Keratinocyte (primary cell): ENCODE data around the gene PPFIA1. TPM values are rescaled to one million over a fixed set of nuclear protein-coding genes. Genes with fewer than 3 reads are reported as not detected.

Experiments used
- DNase-seq: peaks from one replicate; pipeline ENCODE4 v3.0.0-alpha.2; 2011; ENCODE audit warnings: low read depth, missing footprints, low spot score
- FAIRE-seq: peaks from 2 replicates; lab custom pipeline; 2011; peaks lifted over from hg19 to GRCh38; lab: Jason Lieb, UNC
- H2AFZ ChIP-seq: 2 replicates; pipeline ENCODE4 v1.6.0; 2012; ENCODE audit warnings: low read length, control low read depth, inconsistent platforms; ENCODE audit not compliant: control insufficient read depth
- H3K27ac ChIP-seq: 2 replicates; pipeline ENCODE4 v1.5.1; 2011; ENCODE audit warnings: low read length; ENCODE audit not compliant: control insufficient read depth, insufficient read depth
- H3K27me3 ChIP-seq: 3 replicates; pipeline ENCODE4 v1.6.0; 2011; ENCODE audit warnings: low read length; ENCODE audit not compliant: control insufficient read depth, insufficient read depth; ENCODE audit errors: extremely low read depth
- H3K36me3 ChIP-seq, 2 experiments: 2 replicates in 1 of 2; 3 replicates in 1 of 2; pipeline ENCODE4 v1.5.1; 2011; ENCODE audit warnings: low read length in 2 of 2, mild to moderate bottlenecking in 1 of 2; ENCODE audit not compliant: control insufficient read depth in 2 of 2, insufficient read depth in 2 of 2; ENCODE audit errors: extremely low read depth in 1 of 2
- H3K4me1 ChIP-seq: 3 replicates; pipeline ENCODE4 v1.5.1; 2011; ENCODE audit warnings: low read length; ENCODE audit not compliant: control insufficient read depth, insufficient read depth; ENCODE audit errors: extremely low read depth
- H3K4me2 ChIP-seq: 3 replicates; pipeline ENCODE4 v1.6.0; 2011; ENCODE audit warnings: low read depth, low read length; ENCODE audit not compliant: control insufficient read depth, insufficient read depth; ENCODE audit errors: extremely low read depth
- H3K4me3 ChIP-seq, 3 experiments: fragments of 200-600 bp in 1 of 3; sonication (generic) in 1 of 3; 2 replicates in 2 of 3; 3 replicates in 1 of 3; pipeline ENCODE4 v1.5.1; 2011 to 2016; ENCODE audit warnings: low read length in 3 of 3, mild to moderate bottlenecking in 3 of 3, control low read depth in 2 of 3, inconsistent platforms in 1 of 3, low read depth in 1 of 3, mixed read lengths in 1 of 3, mixed run types in 1 of 3, moderate library complexity in 1 of 3; ENCODE audit not compliant: control insufficient read depth in 2 of 3, insufficient read depth in 2 of 3; ENCODE audit errors: extremely low read depth in 1 of 3
- H3K79me2 ChIP-seq: 2 replicates; pipeline ENCODE4 v1.6.0; 2012; ENCODE audit warnings: low read length; ENCODE audit not compliant: control insufficient read depth, insufficient read depth
- H3K9ac ChIP-seq: 3 replicates; pipeline ENCODE4 v1.6.0; 2011; ENCODE audit warnings: low read length; ENCODE audit not compliant: control insufficient read depth, insufficient read depth; ENCODE audit errors: extremely low read depth
- H3K9me1 ChIP-seq: 3 replicates; pipeline ENCODE4 v1.6.0; 2011; ENCODE audit warnings: low read length; ENCODE audit not compliant: control insufficient read depth, insufficient read depth; ENCODE audit errors: extremely low read depth
- H3K9me3 ChIP-seq: 2 replicates; pipeline ENCODE4 v1.5.1; 2012; ENCODE audit warnings: low read depth, low read length; ENCODE audit not compliant: control insufficient read depth
- H4K20me1 ChIP-seq: 3 replicates; pipeline ENCODE4 v1.6.0; 2011; ENCODE audit warnings: low read length; ENCODE audit not compliant: control insufficient read depth, insufficient read depth; ENCODE audit errors: extremely low read depth
- EZH2 ChIP-seq: IDR thresholded peaks from one replicate; pipeline ENCODE4 v1.6.1; 2012; ENCODE audit warnings: inconsistent platforms, mild to moderate bottlenecking, low read length, moderate library complexity
- dilution Hi-C: fragments of 300-500 bp; cut with MboI; formaldehyde crosslinking; loops from one replicate; pipeline ENCODE4 v1.7.0; 2020; ENCODE audit warnings: low sequenced_read_pairs; ENCODE audit not compliant: extremely low pct_ligation_motif_present
- polyA plus RNA-seq, 5 experiments: library from polyadenylated mRNA; depleted of rRNA in 3 of 5; stranded (reverse) in 3 of 5; stranded (forward) in 1 of 5; unstranded in 1 of 5; fragments of >200 nt; gene quantifications; 1 replicate in 1 of 5; 2 replicates in 3 of 5; 3 replicates in 1 of 5; pipeline versions ENCODE4 v1.2.1 to v1.2.3, GENCODE V29; 2011 to 2012; ENCODE audit warnings: missing spikeins in 2 of 5, low read depth in 1 of 5, low replicate concordance in 1 of 5
- TF ChIP-seq, protein P1 (sequence below), 3 experiments: IDR thresholded peaks in 1 of 3; conservative IDR thresholded peaks in 1 of 3; optimal IDR thresholded peaks in 1 of 3; 2 replicates in 2 of 3; 3 replicates in 1 of 3; pipeline versions ENCODE3 to v1.5.1; 2011; ENCODE audit warnings: low read length in 3 of 3, mild to moderate bottlenecking in 3 of 3, moderate library complexity in 2 of 3, control low read depth in 1 of 3, inconsistent platforms in 1 of 3; ENCODE audit not compliant: insufficient read depth in 2 of 3; ENCODE audit errors: extremely low read depth in 1 of 3

The PPFIA1 gene
- polyA plus RNA-seq, 1 donor (not counting 4 experiments of a cell fraction or from before 2014, with no cell fraction given) = 27.6 TPM

DNA sequence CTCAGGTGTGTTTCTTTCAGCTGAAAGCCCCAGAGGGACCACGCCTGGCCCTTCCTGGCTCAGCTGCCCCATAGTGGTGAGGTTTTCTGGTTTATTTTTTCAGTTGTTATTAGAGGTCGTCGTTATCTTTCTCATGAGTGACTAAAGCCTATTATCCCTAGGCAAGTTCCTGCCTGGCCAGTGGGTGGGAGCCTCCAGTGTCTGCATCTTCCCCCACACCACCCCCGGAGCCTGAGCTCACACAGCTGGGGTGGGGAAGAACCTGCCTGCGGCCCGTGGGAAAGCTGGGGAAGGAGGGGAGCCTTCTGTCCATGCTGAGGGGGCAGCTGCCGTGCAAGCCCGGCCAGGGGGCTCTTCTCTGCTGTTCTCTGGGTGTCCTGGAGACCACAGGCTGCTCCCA, 24.3 kb upstream of the PPFIA1 start:
- dilution Hi-C loops = no loop called here
- Histone ChIP-seq H3K79me2 (no peaks in the 10 kb centered on the region), H3K4me1 (no peaks in the 10 kb centered on the region), H3K4me2 (no peak overlapping the region), H3K9me3 (no peaks in the 10 kb centered on the region), H3K36me3 (no peaks in the 10 kb centered on the region), H3K4me3 (no peak overlapping the region), H3K27me3 (peaks cover 2% of the 10 kb centered on the region), H4K20me1 (no peaks in the 10 kb centered on the region), H3K9me1 (no peaks in the 10 kb centered on the region), H3K9ac (no peak overlapping the region), H2AFZ (no peak overlapping the region), H3K27ac (no peak overlapping the region)
- FAIRE-seq = no peak
- no peak for DNase-seq
- TF ChIP-seq, protein P1, sequence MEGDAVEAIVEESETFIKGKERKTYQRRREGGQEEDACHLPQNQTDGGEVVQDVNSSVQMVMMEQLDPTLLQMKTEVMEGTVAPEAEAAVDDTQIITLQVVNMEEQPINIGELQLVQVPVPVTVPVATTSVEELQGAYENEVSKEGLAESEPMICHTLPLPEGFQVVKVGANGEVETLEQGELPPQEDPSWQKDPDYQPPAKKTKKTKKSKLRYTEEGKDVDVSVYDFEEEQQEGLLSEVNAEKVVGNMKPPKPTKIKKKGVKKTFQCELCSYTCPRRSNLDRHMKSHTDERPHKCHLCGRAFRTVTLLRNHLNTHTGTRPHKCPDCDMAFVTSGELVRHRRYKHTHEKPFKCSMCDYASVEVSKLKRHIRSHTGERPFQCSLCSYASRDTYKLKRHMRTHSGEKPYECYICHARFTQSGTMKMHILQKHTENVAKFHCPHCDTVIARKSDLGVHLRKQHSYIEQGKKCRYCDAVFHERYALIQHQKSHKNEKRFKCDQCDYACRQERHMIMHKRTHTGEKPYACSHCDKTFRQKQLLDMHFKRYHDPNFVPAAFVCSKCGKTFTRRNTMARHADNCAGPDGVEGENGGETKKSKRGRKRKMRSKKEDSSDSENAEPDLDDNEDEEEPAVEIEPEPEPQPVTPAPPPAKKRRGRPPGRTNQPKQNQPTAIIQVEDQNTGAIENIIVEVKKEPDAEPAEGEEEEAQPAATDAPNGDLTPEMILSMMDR (optimal IDR thresholded peaks at IDR 0.05 in 1 of 3, IDR thresholded peaks at IDR 0.05 in 1 of 3, conservative IDR thresholded peaks at IDR 0.05 in 1 of 3; ENCODE audit: extremely low read depth in 1 of 3, insufficient read depth in 2 of 3, low read length in 3 of 3) = no peak
- no peak for TF ChIP-seq EZH2

DNA sequence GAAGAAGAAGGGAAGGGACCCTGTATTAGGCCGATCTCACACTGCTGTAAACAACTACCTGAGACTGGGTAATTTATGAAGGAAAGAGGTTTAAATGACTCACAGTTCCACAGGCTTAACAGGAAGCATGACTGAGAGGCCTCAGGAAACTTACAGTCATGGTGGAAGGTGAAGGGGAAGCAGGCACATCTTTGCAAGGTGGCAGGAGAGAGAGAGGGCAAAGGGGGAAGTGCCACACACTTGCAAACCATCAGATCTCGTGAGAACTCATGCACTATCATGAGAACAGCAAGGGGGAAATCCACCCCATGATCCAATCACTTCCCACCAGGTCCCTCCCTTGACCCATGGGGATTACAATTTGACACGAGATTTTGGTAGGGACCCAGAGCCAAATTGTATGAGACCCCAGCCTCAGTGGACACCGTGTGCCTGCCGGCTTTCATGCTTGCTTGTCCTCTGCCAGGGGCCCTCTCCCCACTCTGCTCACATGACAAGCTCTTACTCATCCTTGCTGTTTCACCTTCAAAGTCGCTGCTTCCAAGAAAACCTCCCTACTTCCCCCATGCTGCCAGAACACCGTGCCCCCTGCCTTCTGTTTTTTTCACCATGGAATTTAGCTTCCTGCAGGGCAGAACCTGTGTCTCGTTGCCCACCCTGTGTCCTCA, 23.3 kb upstream of the PPFIA1 start:
- no peak overlapping the region for H3K27ac ChIP-seq
- H3K4me2 ChIP-seq = no peak overlapping the region
- H3K4me3 ChIP-seq = no peak overlapping the region
- H3K27me3 ChIP-seq = peaks cover 7% of the 10 kb centered on the region
- no peaks in the 10 kb centered on the region for H3K36me3 ChIP-seq
- H4K20me1 ChIP-seq = no peaks in the 10 kb centered on the region
- FAIRE-seq (no peak), DNase-seq (no peak)
- dilution Hi-C loops = no loop called here
- TF ChIP-seq, protein P1 (optimal IDR thresholded peaks at IDR 0.05 in 1 of 3, IDR thresholded peaks at IDR 0.05 in 1 of 3, conservative IDR thresholded peaks at IDR 0.05 in 1 of 3; ENCODE audit: extremely low read depth in 1 of 3, insufficient read depth in 2 of 3, low read length in 3 of 3) = no peak
- no peak for TF ChIP-seq EZH2
- no peak overlapping the region for H2AFZ ChIP-seq
- H3K79me2 ChIP-seq = no peaks in the 10 kb centered on the region
- no peak overlapping the region for H3K9ac ChIP-seq
- H3K4me1 ChIP-seq = peaks cover 6% of the 10 kb centered on the region
- H3K9me1 ChIP-seq = no peaks in the 10 kb centered on the region
- H3K9me3 ChIP-seq = no peaks in the 10 kb centered on the region
